Panc1 (cell line): ENCODE results near the gene PKP4. TPM values are rescaled to one million over a fixed set of nuclear protein-coding genes. Genes with fewer than 3 reads are reported as not detected.

Experiments
- ATAC-seq: fragments of 200-7000 bp; cut with Tn5 transposase; 2 replicates; pipeline ENCODE4 v1.9.1; 2020; ENCODE audit warnings: mild to moderate bottlenecking, moderate library complexity
- BruUV-seq: library from RNA; stranded (reverse); fragments of 400-500 nt; replicated peaks from 2 replicates; lab custom pipeline; 2021; lab: Mats Ljungman, UMichigan
- CTCF ChIA-PET: fragments of 300-600 bp; sonication (Branson Sonifier 250); formaldehyde crosslinking; loops from one replicate; lab custom pipeline; 2022; ENCODE audit warnings: antibody characterized with exemption; lab: Charles Lee
- POLR2A ChIA-PET: fragments of 300-600 bp; sonication (Branson Sonifier 250); formaldehyde crosslinking; loops from one replicate; lab custom pipeline; 2022; ENCODE audit warnings: antibody characterized with exemption; lab: Charles Lee
- DNase-seq: peaks from one replicate; pipeline ENCODE4 v3.0.0-alpha.2; 2010; ENCODE audit warnings: low read depth, low spot score
- H3K27ac ChIP-seq: 2 replicates; pipeline ENCODE4 v1.5.1; 2011; ENCODE audit warnings: mild to moderate bottlenecking, low read length, inconsistent platforms
- H3K27me3 ChIP-seq: fragments of 200-500 bp; sonication (Bioruptor generic); 2 replicates; pipeline ENCODE4 v1.6.0; 2014; ENCODE audit warnings: low read length, inconsistent platforms; ENCODE audit not compliant: control insufficient read depth, insufficient read depth
- H3K36me3 ChIP-seq: fragments of 200-500 bp; sonication (Bioruptor generic); 2 replicates; pipeline ENCODE4 v1.5.1; 2014; ENCODE audit warnings: inconsistent platforms, mild to moderate bottlenecking, low read length, moderate library complexity; ENCODE audit not compliant: control insufficient read depth, insufficient read depth
- H3K4me1 ChIP-seq: 2 replicates; pipeline ENCODE4 v1.5.1; 2011; ENCODE audit warnings: inconsistent platforms, mild to moderate bottlenecking, low read length, moderate library complexity; ENCODE audit not compliant: control insufficient read depth, insufficient read depth
- H3K4me3 ChIP-seq, 2 experiments: 2 replicates each; pipeline ENCODE4 v1.5.1; 2011 to 2012; ENCODE audit warnings: low read depth in 2 of 2, low read length in 2 of 2, mild to moderate bottlenecking in 2 of 2, inconsistent platforms in 1 of 2, moderate library complexity in 1 of 2
- H3K9me3 ChIP-seq: fragments of 200-500 bp; sonication (Bioruptor generic); 2 replicates; pipeline ENCODE4 v1.5.1; 2014; ENCODE audit warnings: low read depth, mild to moderate bottlenecking, inconsistent platforms, low read length, moderate library complexity; ENCODE audit not compliant: control insufficient read depth, insufficient read depth
- POLR2AphosphoS5 ChIP-seq: IDR thresholded peaks from 2 replicates; pipeline ENCODE4 v1.6.1; 2012; ENCODE audit warnings: mild to moderate bottlenecking, low read depth, low read length, moderate library complexity
- SIN3A ChIP-seq: IDR thresholded peaks from 2 replicates; pipeline ENCODE4 v1.6.1; 2012; ENCODE audit warnings: low read depth, mild to moderate bottlenecking, low read length, moderate library complexity, borderline replicate concordance; ENCODE audit not compliant: insufficient read depth
- TCF7L2 ChIP-seq: IDR thresholded peaks from 2 replicates; pipeline ENCODE4 v1.6.1; 2011; ENCODE audit warnings: mild to moderate bottlenecking, low read depth, low read length, inconsistent platforms
- in situ Hi-C: cut with HindIII; loops from 2 replicates; pipeline ENCODE4 v1.10.0; 2016; ENCODE audit warnings: low sequenced_read_pairs, low pct_unique_long_range_greater_than_20kb
- intact Hi-C: fragments of 100-400 bp; cut with micrococcal nuclease; formaldehyde crosslinking; loops from one replicate; pipeline ENCODE4 v1.10.0; 2022; ENCODE audit not compliant: unreplicated experiment
- total RNA-seq: library from RNA; stranded (reverse); gene quantifications from one replicate; pipeline ENCODE4 v1.2.1, GENCODE V29; 2021; ENCODE audit not compliant: unreplicated experiment
- TF ChIP-seq, protein P1 (sequence below), 2 experiments: IDR thresholded peaks; 2 replicates each; pipeline ENCODE4 v1.6.1; 2011 to 2012; ENCODE audit warnings: low read depth in 2 of 2, control low read depth in 1 of 2, low read length in 1 of 2, mild to moderate bottlenecking in 1 of 2, moderate library complexity in 1 of 2; ENCODE audit not compliant: insufficient read depth in 1 of 2
- TF ChIP-seq, protein P2 (sequence below): fragments of 450-650 bp; IDR thresholded peaks from 2 replicates; pipeline ENCODE4 v1.5.1; 2017; ENCODE audit warnings: mild to moderate bottlenecking

PKP4 gene
- total RNA-seq, 1 experiment from 2014 or later: 81.7 TPM

DNA sequence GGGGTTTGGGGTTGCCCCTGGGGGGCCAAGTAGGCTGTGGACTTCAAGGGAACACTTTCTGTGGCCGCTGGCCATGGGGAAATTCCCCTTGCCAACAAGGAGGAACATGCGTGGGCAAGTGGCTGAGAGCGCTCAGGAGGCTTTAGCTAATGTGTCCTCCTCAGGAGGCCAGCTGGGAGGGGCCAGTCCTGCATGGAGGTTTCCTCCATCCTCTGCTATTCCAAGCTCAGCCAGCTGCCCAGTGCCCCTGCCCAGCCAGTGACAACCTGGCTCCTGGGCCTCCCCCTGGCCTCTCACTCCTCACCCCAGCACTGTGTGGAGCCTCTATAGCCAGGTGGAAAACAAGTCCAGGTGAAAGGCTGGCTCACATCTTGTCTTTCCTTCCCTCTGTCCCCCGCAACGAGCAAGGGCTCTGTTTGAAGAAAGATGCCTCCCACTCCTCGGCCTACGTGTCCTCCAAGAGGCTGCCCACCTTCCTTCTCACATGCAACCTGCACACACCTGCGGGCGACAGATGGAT, 273.9 kb downstream of the PKP4 start:
- ChIA-PET CTCF (no interaction called here), POLR2A (no interaction called here)

DNA sequence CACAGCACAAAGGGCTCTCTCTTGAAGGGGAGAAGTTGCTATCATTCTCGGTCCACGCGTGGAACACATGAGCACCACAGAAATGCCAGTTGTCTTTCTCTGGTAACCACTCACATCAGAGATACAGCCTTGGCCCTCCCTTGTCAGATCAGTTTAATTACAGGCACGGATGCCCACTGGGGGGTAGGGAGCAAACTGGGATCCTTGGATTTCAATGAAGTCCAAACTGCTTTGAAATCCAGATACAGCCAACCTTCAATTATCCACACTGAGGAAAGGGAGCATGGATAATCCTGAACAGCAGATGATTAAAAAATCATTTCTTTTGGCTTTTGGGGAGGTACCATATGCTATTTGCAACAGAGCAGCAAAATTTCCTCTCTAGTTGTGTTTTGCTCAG, 274.6 kb downstream of the PKP4 start:
- H3K4me1 ChIP-seq: no peaks in the 10 kb centered on the region
- no peak overlapping the region for H3K27ac ChIP-seq
- POLR2A ChIA-PET: no interaction called here
- ATAC-seq (no peak), DNase-seq (no peak)
- CTCF ChIA-PET: no interaction called here
- BruUV-seq: no TSS peak
- H3K36me3 ChIP-seq: no peaks in the 10 kb centered on the region
- peaks cover 4% of the 10 kb centered on the region; the same call in 1 of the 2 replicates for H3K27me3 ChIP-seq
- intact Hi-C loops: no loop called here
- in situ Hi-C loops: no loop called here
- TF ChIP-seq, protein P1, sequence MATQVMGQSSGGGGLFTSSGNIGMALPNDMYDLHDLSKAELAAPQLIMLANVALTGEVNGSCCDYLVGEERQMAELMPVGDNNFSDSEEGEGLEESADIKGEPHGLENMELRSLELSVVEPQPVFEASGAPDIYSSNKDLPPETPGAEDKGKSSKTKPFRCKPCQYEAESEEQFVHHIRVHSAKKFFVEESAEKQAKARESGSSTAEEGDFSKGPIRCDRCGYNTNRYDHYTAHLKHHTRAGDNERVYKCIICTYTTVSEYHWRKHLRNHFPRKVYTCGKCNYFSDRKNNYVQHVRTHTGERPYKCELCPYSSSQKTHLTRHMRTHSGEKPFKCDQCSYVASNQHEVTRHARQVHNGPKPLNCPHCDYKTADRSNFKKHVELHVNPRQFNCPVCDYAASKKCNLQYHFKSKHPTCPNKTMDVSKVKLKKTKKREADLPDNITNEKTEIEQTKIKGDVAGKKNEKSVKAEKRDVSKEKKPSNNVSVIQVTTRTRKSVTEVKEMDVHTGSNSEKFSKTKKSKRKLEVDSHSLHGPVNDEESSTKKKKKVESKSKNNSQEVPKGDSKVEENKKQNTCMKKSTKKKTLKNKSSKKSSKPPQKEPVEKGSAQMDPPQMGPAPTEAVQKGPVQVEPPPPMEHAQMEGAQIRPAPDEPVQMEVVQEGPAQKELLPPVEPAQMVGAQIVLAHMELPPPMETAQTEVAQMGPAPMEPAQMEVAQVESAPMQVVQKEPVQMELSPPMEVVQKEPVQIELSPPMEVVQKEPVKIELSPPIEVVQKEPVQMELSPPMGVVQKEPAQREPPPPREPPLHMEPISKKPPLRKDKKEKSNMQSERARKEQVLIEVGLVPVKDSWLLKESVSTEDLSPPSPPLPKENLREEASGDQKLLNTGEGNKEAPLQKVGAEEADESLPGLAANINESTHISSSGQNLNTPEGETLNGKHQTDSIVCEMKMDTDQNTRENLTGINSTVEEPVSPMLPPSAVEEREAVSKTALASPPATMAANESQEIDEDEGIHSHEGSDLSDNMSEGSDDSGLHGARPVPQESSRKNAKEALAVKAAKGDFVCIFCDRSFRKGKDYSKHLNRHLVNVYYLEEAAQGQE (IDR thresholded peaks at IDR 0.05; ENCODE audit: insufficient read depth in 1 of 2, low read depth in 2 of 2, low read length in 1 of 2): no peak
- TF ChIP-seq SIN3A (no peak), TCF7L2 (no peak), POLR2AphosphoS5 (no peak)
- TF ChIP-seq, protein P2, sequence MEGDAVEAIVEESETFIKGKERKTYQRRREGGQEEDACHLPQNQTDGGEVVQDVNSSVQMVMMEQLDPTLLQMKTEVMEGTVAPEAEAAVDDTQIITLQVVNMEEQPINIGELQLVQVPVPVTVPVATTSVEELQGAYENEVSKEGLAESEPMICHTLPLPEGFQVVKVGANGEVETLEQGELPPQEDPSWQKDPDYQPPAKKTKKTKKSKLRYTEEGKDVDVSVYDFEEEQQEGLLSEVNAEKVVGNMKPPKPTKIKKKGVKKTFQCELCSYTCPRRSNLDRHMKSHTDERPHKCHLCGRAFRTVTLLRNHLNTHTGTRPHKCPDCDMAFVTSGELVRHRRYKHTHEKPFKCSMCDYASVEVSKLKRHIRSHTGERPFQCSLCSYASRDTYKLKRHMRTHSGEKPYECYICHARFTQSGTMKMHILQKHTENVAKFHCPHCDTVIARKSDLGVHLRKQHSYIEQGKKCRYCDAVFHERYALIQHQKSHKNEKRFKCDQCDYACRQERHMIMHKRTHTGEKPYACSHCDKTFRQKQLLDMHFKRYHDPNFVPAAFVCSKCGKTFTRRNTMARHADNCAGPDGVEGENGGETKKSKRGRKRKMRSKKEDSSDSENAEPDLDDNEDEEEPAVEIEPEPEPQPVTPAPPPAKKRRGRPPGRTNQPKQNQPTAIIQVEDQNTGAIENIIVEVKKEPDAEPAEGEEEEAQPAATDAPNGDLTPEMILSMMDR: no peak
- no peak overlapping the region for H3K4me3 ChIP-seq
- no peaks in the 10 kb centered on the region for H3K9me3 ChIP-seq

More for the DNA sequence above, 273.9 kb downstream of the PKP4 start:
- no peak for ATAC-seq
- DNase-seq: no peak
- no peaks in the 10 kb centered on the region for H3K9me3 ChIP-seq
- H3K36me3 ChIP-seq: no peaks in the 10 kb centered on the region
- no peak overlapping the region for H3K4me3 ChIP-seq
- H3K4me1 ChIP-seq: no peaks in the 10 kb centered on the region
- intact Hi-C loops: no loop called here
- in situ Hi-C loops: no loop called here
- no TSS peak for BruUV-seq
- H3K27ac ChIP-seq: no peak overlapping the region
- H3K27me3 ChIP-seq: no peaks in the 10 kb centered on the region; the same call in 1 of the 2 replicates
- TF ChIP-seq, protein P1 (IDR thresholded peaks at IDR 0.05; ENCODE audit: insufficient read depth in 1 of 2, low read depth in 2 of 2, low read length in 1 of 2): no peak
- TF ChIP-seq, protein P2: no peak
- TF ChIP-seq SIN3A (no peak), POLR2AphosphoS5 (no peak), TCF7L2 (no peak)

Other genes starting within 250 kb of the PKP4 start
- 0.92 TPM for gene CCDC148, start 199 bp upstream of the PKP4 start, total RNA-seq